GM12878 (cell line): Measurements from ENCODE around the gene TMEM163. TPM values are rescaled to one million over a fixed set of nuclear protein-coding genes. Genes with fewer than 3 reads are reported as not detected.

Experiments
- ATAC-seq: fragments of 200-7000 bp; cut with Tn5 transposase; 3 replicates; pipeline ENCODE4 v1.9.1; 2020; ENCODE audit warnings: mild to moderate bottlenecking, moderate library complexity
- BruUV-seq: library from RNA; stranded (reverse); fragments of 400-500 nt; replicated peaks from 2 replicates; lab custom pipeline; 2021; lab: Mats Ljungman, UMichigan
- CTCF ChIA-PET: fragments of 300-600 bp; sonication (Branson Sonifier 250); formaldehyde crosslinking; extraction: SDS; loops from one replicate; lab custom pipeline; 2021; ENCODE audit warnings: inconsistent platforms; lab: Yijun Ruan, JAX
- POLR2A ChIA-PET: fragments of 350-600 bp; formaldehyde crosslinking; extraction: SDS; loops from one replicate; lab custom pipeline; 2021; ENCODE audit warnings: inconsistent platforms; lab: Charles Lee
- RAD21 ChIA-PET: fragments of 300-600 bp; sonication (Branson Sonifier 250); formaldehyde crosslinking; loops from one replicate; lab custom pipeline; 2023; ENCODE audit warnings: antibody characterized with exemption; ENCODE audit not compliant: unreplicated experiment; lab: Charles Lee
- SMC1A ChIA-PET: fragments of 300-600 bp; sonication (Branson Sonifier 250); formaldehyde crosslinking; loops from one replicate; lab custom pipeline; 2023; ENCODE audit not compliant: unreplicated experiment, uncharacterized antibody; lab: Charles Lee
- DNase-seq: peaks from one replicate; pipeline ENCODE4 v3.0.0-alpha.2; 2011; ENCODE audit warnings: low read depth, low spot score
- FAIRE-seq: peaks from 3 replicates; lab custom pipeline; 2011; peaks lifted over from hg19 to GRCh38; lab: Jason Lieb, UNC
- H2AFZ ChIP-seq: 2 replicates; pipeline ENCODE4 v1.6.0; 2011; ENCODE audit warnings: low read depth, low read length, control low read depth; ENCODE audit not compliant: control insufficient read depth
- H3K27ac ChIP-seq: 2 replicates; pipeline ENCODE4 v1.5.1; 2011; ENCODE audit warnings: control low read depth; ENCODE audit not compliant: control insufficient read depth, insufficient read depth
- H3K27me3 ChIP-seq, 2 experiments: replicated peaks in 1 of 2; 2 replicates each; pipeline versions ENCODE4 v1.6.0 to v1.6.1; 2011; ENCODE audit warnings: low read length in 1 of 2; ENCODE audit not compliant: control insufficient read depth in 2 of 2, insufficient read depth in 2 of 2
- H3K36me3 ChIP-seq, 2 experiments: 2 replicates each; pipeline ENCODE4 v1.5.1; 2011; ENCODE audit warnings: low read length in 1 of 2; ENCODE audit not compliant: control insufficient read depth in 2 of 2, insufficient read depth in 2 of 2
- H3K4me1 ChIP-seq: 2 replicates; pipeline ENCODE4 v1.6.1; 2011; ENCODE audit warnings: mild to moderate bottlenecking, low read length, moderate library complexity, mixed read lengths; ENCODE audit not compliant: control insufficient read depth, insufficient read depth
- H3K4me2 ChIP-seq: 2 replicates; pipeline ENCODE4 v1.6.0; 2011; ENCODE audit warnings: control low read depth; ENCODE audit not compliant: control insufficient read depth, insufficient read depth
- H3K4me3 ChIP-seq: fragments of 200-600 bp; sonication (generic); 2 replicates; pipeline ENCODE4 v1.5.1; 2016
- H3K79me2 ChIP-seq: 2 replicates; pipeline ENCODE4 v1.6.0; 2011; ENCODE audit warnings: low read length; ENCODE audit not compliant: control insufficient read depth, insufficient read depth
- H3K9ac ChIP-seq: 2 replicates; pipeline ENCODE4 v1.8.0; 2011; ENCODE audit warnings: low read length, control low read depth, mixed read lengths; ENCODE audit not compliant: control insufficient read depth, insufficient read depth
- H3K9me3 ChIP-seq: replicated peaks from 3 replicates; pipeline ENCODE4 v1.5.1; 2011; ENCODE audit warnings: mild to moderate bottlenecking, low read length; ENCODE audit not compliant: control insufficient read depth, insufficient read depth
- H4K20me1 ChIP-seq: 2 replicates; pipeline ENCODE4 v1.6.0; 2011; ENCODE audit not compliant: control insufficient read depth, insufficient read depth
- ATF2 ChIP-seq: IDR thresholded peaks from 2 replicates; pipeline ENCODE4 v1.6.1; 2012; ENCODE audit warnings: low read length, inconsistent platforms
- DPF2 ChIP-seq: fragments of 450-650 bp; IDR thresholded peaks from 2 replicates; pipeline ENCODE4 v1.6.1; 2017; ENCODE audit warnings: mild to moderate bottlenecking
- E4F1 ChIP-seq: fragments of 450-650 bp; IDR thresholded peaks from 2 replicates; pipeline ENCODE4 v1.6.1; 2018; ENCODE audit warnings: borderline replicate concordance, mild to moderate bottlenecking; ENCODE audit not compliant: partially characterized antibody
- EGR1 ChIP-seq, 2 experiments: IDR thresholded peaks; 1 replicate in 1 of 2; 2 replicates in 1 of 2; pipeline ENCODE4 v1.6.1; 2011 to 2012; ENCODE audit warnings: low read depth in 2 of 2, low read length in 2 of 2, borderline replicate concordance in 1 of 2, mild to moderate bottlenecking in 1 of 2, moderate library complexity in 1 of 2
- GABPA ChIP-seq: IDR thresholded peaks from 2 replicates; pipeline ENCODE4 v1.6.1; 2014; ENCODE audit warnings: antibody characterized with exemption, low read depth, mild to moderate bottlenecking, inconsistent platforms
- GATAD2B ChIP-seq: fragments of 450-650 bp; conservative IDR thresholded peaks from 2 replicates; pipeline ENCODE4 v1.6.1; 2017; ENCODE audit warnings: low read depth, mild to moderate bottlenecking, moderate library complexity
- MXI1 ChIP-seq: fragments of 150-350 bp; IDR thresholded peaks from 2 replicates; pipeline ENCODE4 v1.6.1; 2011; ENCODE audit warnings: low read depth, mild to moderate bottlenecking, inconsistent platforms, low read length, improper control_type of control experiment
- PRDM15 ChIP-seq: fragments of 450-650 bp; formaldehyde crosslinking; IDR thresholded peaks from 2 replicates; pipeline ENCODE4 v1.4.0; 2020; ENCODE audit warnings: mild to moderate bottlenecking, moderate library complexity
- RELA ChIP-seq: fragments of 450-650 bp; IDR thresholded peaks from 2 replicates; pipeline ENCODE4 v1.8.0; 2014; ENCODE audit warnings: borderline replicate concordance; ENCODE audit not compliant: partially characterized antibody
- SMARCA5 ChIP-seq: fragments of 450-650 bp; IDR thresholded peaks from 2 replicates; pipeline ENCODE4 v1.6.1; 2017; ENCODE audit warnings: mild to moderate bottlenecking
- SPI1 ChIP-seq: IDR thresholded peaks from 2 replicates; pipeline ENCODE4 v1.6.1; 2011; ENCODE audit warnings: low read depth, mild to moderate bottlenecking, low read length, moderate library complexity, borderline replicate concordance; ENCODE audit not compliant: insufficient read depth
- SUPT20H ChIP-seq: IDR thresholded peaks from 2 replicates; pipeline ENCODE4 v1.6.1; 2011; ENCODE audit warnings: low read depth, mild to moderate bottlenecking, low read length, moderate library complexity, borderline replicate concordance; ENCODE audit not compliant: control insufficient read depth
- ZZZ3 ChIP-seq: IDR thresholded peaks from 2 replicates; pipeline ENCODE4 v1.6.1; 2011; ENCODE audit warnings: low read depth; ENCODE audit not compliant: control insufficient read depth, insufficient read length
- WGBS: methylation state at CpG from one replicate; pipeline ENCODE4 v1.1.6; 2016; ENCODE audit warnings: low lambda C conversion rate; ENCODE audit not compliant: insufficient replicate concordance, insufficient coverage; ENCODE audit errors: missing lambda C conversion rate; 5-methylcytosine and 5-hydroxymethylcytosine counted together
- in situ Hi-C: fragments of 300-500 bp; cut with MboI; formaldehyde crosslinking; loops from 9 replicates; pipeline ENCODE4 v1.14.3; 2018; ENCODE audit warnings: mixed read lengths
- intact Hi-C: fragments of 100-400 bp; cut with micrococcal nuclease; formaldehyde crosslinking; loops from one replicate; pipeline ENCODE4 v1.14.2; 2022; ENCODE audit not compliant: unreplicated experiment
- polyA plus RNA-seq, 11 experiments: library from polyadenylated mRNA; depleted of rRNA in 4 of 11; unstranded in 6 of 11; stranded (reverse) in 5 of 11; fragments of >200 nt; fragmentation: Nextera tagmentation in 4 of 11; fragmentation: Illumina TruSeq in 1 of 11; extraction: Ambion mirVana in 4 of 11; extraction: Trizol in 1 of 11; gene quantifications; 1 replicate in 1 of 11; 2 replicates in 10 of 11; pipeline versions ENCODE4 v1.2.1 to v1.2.3, GENCODE V29; 2011 to 2016; ENCODE audit warnings: inconsistent platforms in 2 of 11, missing spikeins in 2 of 11, low read depth in 1 of 11
- total RNA-seq, 4 experiments: library from RNA; depleted of rRNA in 3 of 4; stranded (reverse); fragments of >200 nt in 3 of 4; fragmentation: Illumina TruSeq in 1 of 4; extraction: Trizol in 1 of 4; gene quantifications; 2 replicates each; pipeline versions ENCODE4 v1.2.1 to v1.2.3, GENCODE V29; 2013 to 2021
- TF ChIP-seq, protein P1 (sequence below): fragments of 150-350 bp; IDR thresholded peaks from 2 replicates; pipeline ENCODE4 v1.6.1; 2014; ENCODE audit warnings: mild to moderate bottlenecking, low read depth, low read length

TMEM163 gene
- total and polyA plus RNA-seq, 10 of the 15 experiments (the other 5 are each of a cell fraction or from before 2014, with no cell fraction given): 0.05 to 0.11 (median 0.07) TPM; not detected in 4

DNA sequence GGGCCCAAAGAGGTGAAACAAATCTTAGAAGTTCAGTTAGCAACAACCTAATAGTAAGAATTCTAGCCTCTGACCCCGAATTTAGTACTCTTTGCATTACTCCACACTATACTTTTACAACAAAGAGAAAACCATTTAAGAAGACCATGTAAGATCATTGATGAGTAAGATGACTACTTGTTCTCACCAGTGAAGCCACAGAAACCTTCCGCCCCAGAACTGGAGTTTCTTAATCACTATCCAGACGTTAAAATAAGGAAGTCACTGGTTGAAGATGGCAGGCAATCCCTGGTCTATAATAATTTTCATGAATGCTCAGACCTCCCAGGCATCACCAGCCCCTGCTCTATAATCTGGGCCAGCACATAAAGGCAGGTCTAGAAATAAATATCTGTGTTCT, 95.0 kb downstream of the TMEM163 start:
- peak overlapping the region; percentile 88 for H3K27ac ChIP-seq
- WGBS: 1% methylated on average over 3 of the region's 3 CpGs
- POLR2A ChIA-PET: no interaction called here
- DNase-seq (peak; percentile 83), FAIRE-seq (peak; percentile 88), ATAC-seq (peak; percentile 91)
- H3K4me1 ChIP-seq: peaks cover 21% of the 10 kb centered on the region
- intact Hi-C loops: loop anchor here (5.0 kb wide), 1 partner anchor 114 kb away; no protein-coding TSS in a partner anchor
- in situ Hi-C loops: no loop called here
- RAD21 ChIA-PET: no interaction called here
- CTCF ChIA-PET: no interaction called here
- peak overlapping the region; percentile 47; the same call in 1 of the 2 replicates for H3K4me2 ChIP-seq
- no peaks in the 10 kb centered on the region for H3K36me3 ChIP-seq
- BruUV-seq: no TSS peak
- no peak overlapping the region; the same call in 1 of the 2 replicates for H3K9ac ChIP-seq
- no peak overlapping the region for H2AFZ ChIP-seq
- no peaks in the 10 kb centered on the region for H4K20me1 ChIP-seq
- no peak overlapping the region for H3K4me3 ChIP-seq
- H3K79me2 ChIP-seq: no peaks in the 10 kb centered on the region
- SMC1A ChIA-PET: no interaction called here
- H3K9me3 ChIP-seq: peaks cover 6% of the 10 kb centered on the region
- H3K27me3 ChIP-seq: no peaks in the 10 kb centered on the region
- TF ChIP-seq RELA (no peak), DPF2 (no peak), GATAD2B (no peak), E4F1 (no peak), MXI1 (no peak), PRDM15 (no peak), GABPA (0 out of 2 replicates have a peak, but pooled peaks have one; percentile 43), SMARCA5 (no peak), SPI1 (peak; percentile 96), SUPT20H (no peak), ZZZ3 (no peak), ATF2 (peak; percentile 95), EGR1 (IDR thresholded peaks at IDR 0.05; ENCODE audit: borderline replicate concordance in 1 of 2, low read depth in 2 of 2, low read length in 2 of 2) (no peak)
- TF ChIP-seq, protein P1, sequence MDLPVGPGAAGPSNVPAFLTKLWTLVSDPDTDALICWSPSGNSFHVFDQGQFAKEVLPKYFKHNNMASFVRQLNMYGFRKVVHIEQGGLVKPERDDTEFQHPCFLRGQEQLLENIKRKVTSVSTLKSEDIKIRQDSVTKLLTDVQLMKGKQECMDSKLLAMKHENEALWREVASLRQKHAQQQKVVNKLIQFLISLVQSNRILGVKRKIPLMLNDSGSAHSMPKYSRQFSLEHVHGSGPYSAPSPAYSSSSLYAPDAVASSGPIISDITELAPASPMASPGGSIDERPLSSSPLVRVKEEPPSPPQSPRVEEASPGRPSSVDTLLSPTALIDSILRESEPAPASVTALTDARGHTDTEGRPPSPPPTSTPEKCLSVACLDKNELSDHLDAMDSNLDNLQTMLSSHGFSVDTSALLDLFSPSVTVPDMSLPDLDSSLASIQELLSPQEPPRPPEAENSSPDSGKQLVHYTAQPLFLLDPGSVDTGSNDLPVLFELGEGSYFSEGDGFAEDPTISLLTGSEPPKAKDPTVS: no peak
